Activated naive CD8-positive, alpha-beta T cell (primary cell): Measurements from ENCODE around the gene IKZF2.

Source experiments
- H3K27ac Mint-ChIP-seq: one replicate; pipeline ENCODE4 v1.8.0; 2021; ENCODE audit warnings: mixed read lengths
- H3K27me3 Mint-ChIP-seq: one replicate; pipeline ENCODE4 v1.8.0; 2021; ENCODE audit warnings: mixed read lengths
- H3K36me3 Mint-ChIP-seq: one replicate; pipeline ENCODE4 v1.8.0; 2021; ENCODE audit warnings: mixed read lengths
- H3K4me1 Mint-ChIP-seq: one replicate; pipeline ENCODE4 v1.8.0; 2021; ENCODE audit warnings: low read depth, mixed read lengths
- H3K4me3 Mint-ChIP-seq: one replicate; pipeline ENCODE4 v1.8.0; 2021; ENCODE audit warnings: mild to moderate bottlenecking, mixed read lengths
- H3K9me3 Mint-ChIP-seq: one replicate; pipeline ENCODE4 v1.8.0; 2021; ENCODE audit warnings: low read depth, mixed read lengths

IKZF2 gene

DNA sequence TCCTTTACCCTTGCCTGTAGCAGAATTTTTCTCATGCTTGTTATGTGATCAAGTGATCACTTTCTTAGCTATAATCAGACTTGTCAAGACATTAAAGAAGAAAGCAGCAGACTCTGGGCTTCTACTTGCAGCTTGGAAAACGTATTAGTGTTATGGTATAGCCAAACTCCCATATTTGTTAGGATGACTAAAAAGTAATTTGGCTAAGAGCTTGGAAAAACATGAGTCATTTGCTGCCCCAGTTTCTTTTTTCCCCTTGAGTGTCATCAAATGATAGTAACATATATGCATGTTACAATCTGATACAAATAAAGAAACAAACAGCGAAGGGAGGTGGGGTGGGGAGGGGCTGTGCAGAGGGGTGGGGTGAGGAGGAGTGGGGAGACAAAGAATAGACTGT is 155.5 kb downstream of the IKZF2 start:
- H3K36me3 Mint-ChIP-seq, result peaks cover 3% of the 10 kb centered on the region

DNA sequence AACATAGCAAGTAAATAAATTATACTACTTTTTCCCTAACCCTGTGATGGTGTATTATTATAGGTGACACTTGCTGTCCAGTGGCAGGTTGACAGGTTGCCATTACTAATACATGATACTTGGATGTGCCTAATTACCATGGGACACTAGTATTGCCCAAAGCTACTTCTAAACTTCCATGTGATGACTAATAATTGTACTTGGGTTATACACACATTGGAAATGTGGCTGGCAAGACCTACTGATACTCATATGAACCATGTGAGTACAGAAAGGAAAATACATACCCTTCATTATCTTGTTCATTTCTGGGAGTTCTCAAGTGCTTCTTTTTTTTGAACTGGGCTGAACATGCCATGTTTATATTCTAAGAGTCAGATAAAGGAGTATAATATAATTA is 156.4 kb downstream of the IKZF2 start:
- Mint-ChIP-seq H3K36me3 (peaks cover 3% of the 10 kb centered on the region), H3K4me3 (no peak overlapping the region), H3K9me3 (no peaks in the 10 kb centered on the region), H3K27me3 (peaks cover 2% of the 10 kb centered on the region), H3K27ac (no peak overlapping the region), H3K4me1 (no peaks in the 10 kb centered on the region)

More for the DNA sequence above, 155.5 kb downstream of the IKZF2 start:
- Mint-ChIP-seq H3K4me3 (no peak overlapping the region), H3K27ac (no peak overlapping the region), H3K9me3 (no peaks in the 10 kb centered on the region), H3K4me1 (peaks cover 3% of the 10 kb centered on the region), H3K27me3 (peaks cover 2% of the 10 kb centered on the region)

DNA sequence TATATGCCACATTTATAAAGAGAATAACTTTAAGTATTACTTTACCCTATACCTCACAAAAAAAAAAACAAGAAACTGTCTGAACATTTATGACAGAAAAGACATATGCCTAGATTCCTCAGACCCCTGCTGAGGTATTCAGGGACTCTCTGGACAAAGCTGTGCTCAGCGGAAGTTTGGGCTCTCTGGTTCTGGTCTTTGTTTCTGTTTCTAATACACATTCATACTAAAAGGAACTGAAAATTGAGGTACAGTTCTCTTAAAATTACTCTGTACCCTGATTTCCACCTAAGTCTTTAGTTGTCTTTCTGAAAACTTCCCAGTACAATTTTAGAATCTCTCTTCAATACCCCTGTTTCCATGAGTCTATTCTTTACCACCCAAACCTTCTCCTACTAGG is 160.3 kb downstream of the IKZF2 start:
- H3K27ac Mint-ChIP-seq, result no peak overlapping the region
- H3K9me3 Mint-ChIP-seq, result no peaks in the 10 kb centered on the region
- no peak overlapping the region for H3K4me3 Mint-ChIP-seq

DNA sequence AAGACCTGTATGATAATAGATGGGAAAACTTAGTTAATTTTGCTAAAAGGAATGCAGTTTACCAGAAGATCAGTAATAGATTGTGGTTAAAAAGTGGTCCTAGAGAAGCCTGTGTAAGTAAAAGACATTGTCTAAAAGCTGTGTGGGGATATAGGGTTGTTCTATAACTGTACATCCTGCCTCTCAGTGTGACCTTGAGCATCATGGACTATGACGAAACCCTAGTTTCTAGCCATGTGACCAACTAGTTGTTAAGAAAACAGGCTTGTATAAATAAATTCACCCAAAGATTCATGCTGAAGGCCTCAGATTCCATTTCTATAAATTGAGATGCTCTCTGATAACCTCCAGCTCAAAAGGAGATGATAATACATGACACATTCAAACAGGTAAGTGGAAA is 160.7 kb downstream of the IKZF2 start:
- Mint-ChIP-seq H3K4me3 (no peak overlapping the region), H3K9me3 (no peaks in the 10 kb centered on the region), H3K27ac (no peak overlapping the region), H3K4me1 (no peaks in the 10 kb centered on the region), H3K36me3 (peaks cover 3% of the 10 kb centered on the region), H3K27me3 (peaks cover 4% of the 10 kb centered on the region)

More for the DNA sequence above, 160.3 kb downstream of the IKZF2 start:
- Mint-ChIP-seq H3K27me3 (peaks cover 4% of the 10 kb centered on the region), H3K36me3 (peaks cover 3% of the 10 kb centered on the region), H3K4me1 (no peaks in the 10 kb centered on the region)

DNA sequence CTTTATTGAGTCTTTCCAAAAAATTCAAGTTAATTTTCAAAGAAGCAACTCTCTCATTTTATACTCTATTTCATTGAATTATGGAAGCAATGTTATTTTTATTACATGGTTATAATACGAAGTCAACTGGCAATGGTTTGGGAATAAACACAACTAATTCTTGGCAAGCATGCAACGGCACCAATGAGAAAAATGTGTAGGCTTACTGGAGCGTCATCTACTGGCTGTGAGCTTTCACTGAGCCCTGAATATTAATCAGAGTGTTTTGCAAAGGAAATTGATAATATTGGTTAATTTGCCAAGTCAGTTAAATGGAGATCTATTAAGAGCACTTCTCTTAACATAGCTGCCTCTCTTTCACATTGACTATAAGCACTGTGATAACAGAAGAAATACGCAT is 163.9 kb downstream of the IKZF2 start:
- H3K36me3 Mint-ChIP-seq, result no peaks in the 10 kb centered on the region
- no peak overlapping the region for H3K27ac Mint-ChIP-seq
- H3K9me3 Mint-ChIP-seq, result no peaks in the 10 kb centered on the region
- H3K4me1 Mint-ChIP-seq, result no peaks in the 10 kb centered on the region
- H3K27me3 Mint-ChIP-seq, result peaks cover 1% of the 10 kb centered on the region
- H3K4me3 Mint-ChIP-seq, result no peak overlapping the region

DNA sequence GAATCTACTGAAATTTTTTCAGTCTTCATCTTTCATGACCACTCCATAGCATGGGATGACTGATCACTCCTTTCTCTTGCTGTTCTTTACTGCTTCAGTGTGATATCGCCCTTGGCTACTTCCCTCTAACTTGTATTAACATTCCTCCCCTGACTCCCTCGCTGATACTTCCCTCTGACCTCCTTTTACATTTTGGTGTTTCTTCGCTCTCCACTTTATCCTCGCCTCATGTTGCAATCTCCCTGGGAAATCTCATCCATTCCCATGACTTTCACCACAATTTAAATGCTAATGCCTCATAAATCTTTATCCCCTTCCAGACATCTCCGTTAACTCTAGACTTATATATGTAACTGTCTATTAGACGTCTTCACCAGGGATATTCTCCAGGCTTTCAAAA is 167.3 kb downstream of the IKZF2 start:
- no peak overlapping the region for H3K27ac Mint-ChIP-seq
- peaks cover 1% of the 10 kb centered on the region for H3K27me3 Mint-ChIP-seq
- H3K36me3 Mint-ChIP-seq, result no peaks in the 10 kb centered on the region
- H3K4me1 Mint-ChIP-seq, result peaks cover 7% of the 10 kb centered on the region
- no peaks in the 10 kb centered on the region for H3K9me3 Mint-ChIP-seq
- H3K4me3 Mint-ChIP-seq, result no peak overlapping the region

DNA sequence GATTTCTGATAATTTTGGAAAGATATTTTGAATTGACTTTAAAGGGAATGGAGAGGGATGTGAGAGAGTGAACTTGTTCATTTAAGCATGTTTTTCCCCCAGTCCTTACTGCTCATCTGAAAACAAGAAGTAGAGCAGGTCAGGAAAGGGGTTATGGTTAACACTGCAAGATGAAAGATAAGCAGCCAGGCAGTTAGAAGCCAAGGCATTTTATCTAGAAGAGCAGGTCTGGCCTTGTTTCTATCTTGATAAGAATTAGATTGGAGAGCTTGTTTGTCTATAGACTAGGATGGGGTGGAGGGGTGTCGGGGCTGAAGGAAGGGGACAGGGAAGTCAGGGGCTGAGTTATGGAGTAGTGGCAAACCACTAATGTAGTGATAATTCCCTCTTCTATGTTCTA is 171.6 kb downstream of the IKZF2 start:
- Mint-ChIP-seq H3K36me3 (no peaks in the 10 kb centered on the region), H3K27ac (no peak overlapping the region), H3K4me3 (no peak overlapping the region), H3K27me3 (no peaks in the 10 kb centered on the region), H3K9me3 (no peaks in the 10 kb centered on the region), H3K4me1 (peaks cover 7% of the 10 kb centered on the region)

DNA sequence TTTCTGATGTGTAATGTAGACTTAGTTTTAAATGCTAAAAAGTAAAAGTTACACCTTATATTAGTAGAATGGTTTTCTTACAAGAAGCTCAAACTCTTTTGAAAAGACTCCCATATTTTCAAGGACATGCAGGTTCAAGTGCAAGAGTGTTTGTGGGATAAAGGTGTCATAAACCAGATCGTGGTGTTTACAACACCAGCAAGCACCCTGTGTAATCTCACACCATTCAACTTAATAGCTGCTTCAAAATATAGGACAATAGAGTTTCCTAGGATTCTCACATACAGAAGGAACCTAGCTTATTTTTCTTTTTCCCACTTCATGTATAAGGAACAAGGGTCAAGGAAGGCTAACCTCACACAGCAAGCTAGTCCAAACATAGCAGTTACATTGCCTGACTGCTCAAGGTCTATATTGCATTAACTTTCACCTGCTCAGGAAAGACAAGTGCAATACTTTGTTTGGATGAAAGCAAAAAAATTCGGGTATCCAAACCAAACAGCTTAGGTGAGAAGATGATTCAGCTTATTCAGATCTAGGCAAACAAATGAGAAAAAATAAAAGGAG is 172.3 kb downstream of the IKZF2 start:
- Mint-ChIP-seq H3K9me3 (no peaks in the 10 kb centered on the region), H3K4me3 (no peak overlapping the region), H3K27me3 (no peaks in the 10 kb centered on the region), H3K36me3 (no peaks in the 10 kb centered on the region), H3K4me1 (peaks cover 7% of the 10 kb centered on the region), H3K27ac (no peak overlapping the region)

DNA sequence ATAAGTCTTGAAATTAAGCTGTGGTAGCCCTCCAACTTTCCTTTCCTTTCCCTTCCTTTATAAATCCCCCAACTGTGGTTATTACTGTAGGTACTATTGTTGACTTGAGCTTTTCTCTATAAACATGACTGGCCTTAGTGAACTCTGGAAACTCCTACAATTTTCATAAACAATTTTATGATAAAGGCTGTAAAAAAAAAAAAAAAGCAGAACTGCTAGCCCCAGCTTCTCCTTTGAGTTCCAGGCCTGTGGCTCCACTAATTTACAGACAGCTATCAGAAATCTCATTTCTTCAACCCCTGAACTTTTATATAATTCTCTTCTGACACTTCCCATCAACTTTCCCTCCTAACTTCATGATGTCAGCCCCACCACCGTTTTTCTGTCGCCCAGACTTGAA is 174.3 kb downstream of the IKZF2 start:
- Mint-ChIP-seq H3K4me1 (peaks cover 7% of the 10 kb centered on the region), H3K27ac (no peak overlapping the region), H3K4me3 (no peak overlapping the region), H3K9me3 (no peaks in the 10 kb centered on the region), H3K36me3 (no peaks in the 10 kb centered on the region), H3K27me3 (no peaks in the 10 kb centered on the region)

DNA sequence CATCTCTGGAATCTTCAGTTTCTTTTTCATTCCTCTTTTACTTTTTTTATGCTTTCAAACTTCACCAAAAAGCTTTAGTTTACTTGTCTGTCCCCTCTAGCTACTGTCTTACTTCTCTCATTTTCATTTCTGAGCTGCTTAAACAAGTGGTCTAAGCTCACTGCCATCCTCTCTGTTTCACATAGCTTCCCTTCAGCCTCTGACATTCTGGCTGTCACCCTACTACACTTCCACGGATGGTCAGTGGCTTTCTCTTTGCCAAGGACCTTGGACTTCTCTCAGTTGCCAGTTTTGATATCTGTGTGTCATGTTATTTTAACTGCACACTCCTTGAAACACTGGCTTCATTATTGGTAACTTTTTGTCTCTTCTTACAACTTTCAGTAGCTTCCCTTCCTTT is 176.1 kb downstream of the IKZF2 start:
- Mint-ChIP-seq H3K4me3 (no peak overlapping the region), H3K27ac (no peak overlapping the region), H3K36me3 (no peaks in the 10 kb centered on the region), H3K4me1 (peaks cover 7% of the 10 kb centered on the region), H3K27me3 (no peaks in the 10 kb centered on the region), H3K9me3 (no peaks in the 10 kb centered on the region)

DNA sequence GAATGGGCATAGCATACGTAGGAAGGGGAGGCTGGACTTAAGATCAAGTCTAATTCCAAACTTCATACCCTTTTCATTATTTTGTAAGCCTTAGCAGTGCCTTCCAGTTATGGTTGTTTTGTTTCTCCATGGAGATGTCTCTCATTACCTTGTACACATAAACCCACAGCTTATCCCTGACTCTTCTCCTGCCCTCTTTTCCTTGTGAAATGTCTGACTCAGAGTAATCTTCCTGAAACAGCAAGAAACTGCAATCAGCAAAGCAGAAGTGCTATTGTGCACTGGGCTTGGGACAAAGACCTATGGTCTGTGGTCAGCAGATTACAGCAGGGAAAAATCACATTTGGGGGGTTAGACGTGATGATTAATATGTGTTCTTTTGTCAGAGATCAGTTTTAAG is 176.7 kb downstream of the IKZF2 start:
- Mint-ChIP-seq H3K27me3 (no peaks in the 10 kb centered on the region), H3K27ac (no peak overlapping the region), H3K36me3 (no peaks in the 10 kb centered on the region)

DNA sequence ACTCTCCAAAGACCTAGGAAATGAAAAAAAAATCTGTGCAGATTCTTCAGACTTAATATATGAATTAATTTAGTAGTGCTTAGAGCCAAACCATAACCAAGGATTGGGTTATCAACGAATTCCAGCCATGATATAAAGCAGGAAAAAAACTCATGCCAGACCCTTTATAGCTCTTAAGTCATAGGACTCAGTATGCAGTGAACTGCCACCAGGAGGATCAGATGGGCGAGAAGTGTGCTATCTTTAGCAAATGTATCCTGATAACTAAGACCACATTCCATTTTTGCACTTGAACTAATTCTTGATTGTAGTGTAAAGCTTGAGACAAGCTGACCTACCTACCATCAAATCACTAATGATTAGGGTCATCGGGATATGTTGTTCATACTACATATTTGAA is 178.1 kb downstream of the IKZF2 start:
- peaks cover 6% of the 10 kb centered on the region for H3K4me1 Mint-ChIP-seq
- no peaks in the 10 kb centered on the region for H3K9me3 Mint-ChIP-seq
- H3K27me3 Mint-ChIP-seq, result no peaks in the 10 kb centered on the region
- H3K27ac Mint-ChIP-seq, result no peak overlapping the region
- H3K4me3 Mint-ChIP-seq, result no peak overlapping the region
- H3K36me3 Mint-ChIP-seq, result no peaks in the 10 kb centered on the region

More for the DNA sequence above, 176.7 kb downstream of the IKZF2 start:
- Mint-ChIP-seq H3K4me1 (peaks cover 4% of the 10 kb centered on the region), H3K4me3 (no peak overlapping the region), H3K9me3 (no peaks in the 10 kb centered on the region)

DNA sequence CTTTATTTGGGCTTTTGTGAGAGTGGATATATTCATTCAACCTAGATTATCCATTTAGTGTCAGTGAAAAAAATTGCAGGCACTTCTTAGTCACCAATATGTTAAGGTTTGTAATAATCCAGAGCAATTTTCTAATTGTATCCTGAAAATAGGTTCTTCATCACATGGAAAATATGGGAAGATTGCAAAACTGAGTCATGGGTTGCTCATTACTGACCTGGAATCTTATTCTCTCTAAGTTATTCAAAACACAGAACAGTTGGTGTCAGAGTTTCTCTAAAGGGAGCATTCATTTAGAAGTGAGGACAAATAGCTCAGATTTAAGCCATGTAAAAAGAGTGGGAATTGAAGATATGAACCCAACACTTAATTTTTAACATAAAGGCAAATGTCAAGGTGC is 181.3 kb downstream of the IKZF2 start:
- Mint-ChIP-seq H3K27me3 (no peaks in the 10 kb centered on the region), H3K27ac (no peak overlapping the region), H3K4me3 (no peak overlapping the region), H3K9me3 (no peaks in the 10 kb centered on the region), H3K4me1 (peaks cover 9% of the 10 kb centered on the region), H3K36me3 (no peaks in the 10 kb centered on the region)

DNA sequence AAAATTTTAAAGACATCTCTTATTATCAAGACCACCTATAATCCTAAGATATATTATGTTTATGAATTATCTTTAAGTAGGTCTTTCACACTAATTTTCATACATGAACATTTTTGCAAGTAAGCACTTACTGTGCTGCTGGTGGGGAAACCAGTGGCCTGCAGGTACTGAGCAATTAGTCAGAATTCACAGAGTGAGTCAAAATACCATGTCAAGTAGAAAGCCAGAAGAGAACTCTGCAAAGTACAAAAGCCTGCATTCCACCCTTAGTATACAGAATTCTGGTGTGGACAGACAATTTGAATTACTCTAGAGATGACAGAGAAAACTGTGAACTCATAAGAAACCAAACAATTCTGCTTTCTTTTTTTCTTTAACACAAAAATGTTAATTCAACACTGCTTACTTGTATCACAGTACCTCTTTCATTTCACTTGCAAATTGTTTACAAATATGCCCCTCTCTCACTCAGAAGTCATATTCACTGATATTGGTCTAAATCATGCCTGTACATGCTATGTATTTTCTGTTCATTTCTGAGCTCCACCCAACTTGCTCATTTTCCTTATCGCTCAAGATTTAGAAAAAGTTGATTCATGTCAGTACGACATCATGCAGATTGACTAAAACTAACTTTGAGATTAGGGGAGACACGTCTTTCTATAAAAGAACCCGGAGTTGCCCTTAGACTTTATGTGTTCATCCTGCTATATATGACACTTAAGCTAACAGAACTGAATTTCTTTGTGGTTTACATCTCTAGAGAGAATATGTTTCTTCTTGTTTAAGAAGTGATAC is 182.9 kb downstream of the IKZF2 start:
- no peak overlapping the region for H3K27ac Mint-ChIP-seq
- peaks cover 9% of the 10 kb centered on the region for H3K4me1 Mint-ChIP-seq
- H3K36me3 Mint-ChIP-seq, result no peaks in the 10 kb centered on the region
- H3K27me3 Mint-ChIP-seq, result no peaks in the 10 kb centered on the region
- no peak overlapping the region for H3K4me3 Mint-ChIP-seq
- no peaks in the 10 kb centered on the region for H3K9me3 Mint-ChIP-seq

DNA sequence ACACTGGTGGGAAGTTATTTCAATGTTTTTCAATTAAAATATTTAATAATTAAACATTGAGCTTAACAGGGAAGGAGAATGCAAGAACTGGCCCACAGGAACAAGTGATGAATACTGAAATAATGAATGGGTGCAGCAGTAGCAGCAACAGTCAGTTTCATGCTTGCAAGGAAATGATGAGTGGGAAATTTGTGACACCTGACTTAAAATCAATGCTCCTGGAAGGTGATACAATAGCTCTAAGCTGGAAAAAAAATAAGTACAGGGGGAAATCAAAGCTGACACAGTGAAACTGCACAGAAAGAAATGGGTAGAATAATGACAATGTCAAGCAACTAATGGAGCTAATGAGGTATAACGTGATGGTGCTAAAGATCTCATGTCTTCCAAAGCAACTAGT is 184.5 kb downstream of the IKZF2 start:
- Mint-ChIP-seq H3K4me3 (no peak overlapping the region), H3K27me3 (no peaks in the 10 kb centered on the region), H3K27ac (no peak overlapping the region), H3K4me1 (peaks cover 9% of the 10 kb centered on the region), H3K36me3 (no peaks in the 10 kb centered on the region), H3K9me3 (no peaks in the 10 kb centered on the region)

DNA sequence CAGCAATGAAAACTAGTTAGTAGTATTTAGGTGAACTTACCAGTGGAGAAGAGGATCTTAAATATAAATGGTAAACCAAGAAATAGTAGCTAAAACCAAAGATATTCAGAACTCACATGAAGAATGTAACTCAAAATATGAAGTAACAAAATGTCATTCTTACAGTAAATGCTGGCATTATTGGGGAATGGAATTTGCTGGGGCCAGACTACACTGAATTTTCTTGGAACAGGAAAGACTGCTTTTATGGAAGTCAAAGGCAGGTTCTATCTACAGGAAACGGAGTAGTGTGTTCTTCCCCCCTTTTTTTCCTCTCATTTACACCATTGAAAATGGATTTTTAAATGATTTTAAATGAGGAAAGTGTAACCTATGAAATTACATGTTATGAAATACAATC is 188.7 kb downstream of the IKZF2 start:
- H3K4me3 Mint-ChIP-seq, result no peak overlapping the region
- no peak overlapping the region for H3K27ac Mint-ChIP-seq
- H3K9me3 Mint-ChIP-seq, result no peaks in the 10 kb centered on the region
- H3K27me3 Mint-ChIP-seq, result no peaks in the 10 kb centered on the region
- peaks cover 18% of the 10 kb centered on the region for H3K4me1 Mint-ChIP-seq
- no peaks in the 10 kb centered on the region for H3K36me3 Mint-ChIP-seq
